Measurements from ENCODE around the gene CDH1.
"Not testable (repeated sequence)": the region's sequence is repeated elsewhere in the genome, so short reads cannot be mapped to it uniquely, and the experiment has no call there.

The CDH1 gene

GRCh38 chr16:68790944-68791343 is 53.9 kb downstream of the CDH1 start:
- no peak for DNase-seq

DNA sequence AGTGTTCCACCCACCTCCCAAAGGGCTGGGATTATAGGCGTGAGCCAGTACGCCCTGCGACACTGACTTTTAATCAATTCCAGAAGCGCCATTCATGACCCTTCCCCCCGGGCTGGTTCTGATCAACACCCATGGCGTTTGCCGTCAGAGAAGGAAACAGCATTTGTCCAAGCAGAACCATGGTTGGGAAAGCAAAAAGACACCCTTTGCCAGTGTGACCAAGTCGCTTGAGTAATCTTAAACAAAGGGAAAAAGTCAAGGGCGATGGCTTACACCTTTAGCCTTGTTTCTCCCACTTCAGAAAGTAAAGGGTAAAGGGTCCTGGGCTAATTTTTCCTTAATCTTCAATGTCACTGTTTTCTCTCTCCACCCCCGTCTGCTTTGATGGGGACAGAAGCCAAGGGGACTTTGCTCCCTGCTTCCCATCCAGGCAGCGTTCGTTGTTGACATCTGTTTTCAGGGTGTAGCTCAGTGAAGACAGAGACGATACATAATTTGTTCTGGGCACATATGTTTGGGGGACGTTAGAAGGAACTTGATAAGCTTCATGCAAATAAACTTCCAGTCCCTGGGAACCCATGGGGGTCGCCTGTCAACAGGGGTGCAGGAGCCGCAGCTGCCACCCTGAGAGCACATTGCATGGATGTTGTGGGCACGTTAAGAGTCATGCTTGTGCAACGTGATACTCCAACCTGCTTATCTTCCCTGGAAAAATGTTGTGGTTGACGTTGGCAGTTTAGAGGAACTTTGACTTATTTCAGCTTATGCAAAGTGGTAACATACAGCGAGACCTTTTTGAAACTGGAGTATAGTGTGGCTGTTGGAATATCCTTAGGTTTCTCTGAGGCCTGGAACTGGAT is 55.6 kb downstream of the CDH1 start:
- no peak for DNase-seq

DNA sequence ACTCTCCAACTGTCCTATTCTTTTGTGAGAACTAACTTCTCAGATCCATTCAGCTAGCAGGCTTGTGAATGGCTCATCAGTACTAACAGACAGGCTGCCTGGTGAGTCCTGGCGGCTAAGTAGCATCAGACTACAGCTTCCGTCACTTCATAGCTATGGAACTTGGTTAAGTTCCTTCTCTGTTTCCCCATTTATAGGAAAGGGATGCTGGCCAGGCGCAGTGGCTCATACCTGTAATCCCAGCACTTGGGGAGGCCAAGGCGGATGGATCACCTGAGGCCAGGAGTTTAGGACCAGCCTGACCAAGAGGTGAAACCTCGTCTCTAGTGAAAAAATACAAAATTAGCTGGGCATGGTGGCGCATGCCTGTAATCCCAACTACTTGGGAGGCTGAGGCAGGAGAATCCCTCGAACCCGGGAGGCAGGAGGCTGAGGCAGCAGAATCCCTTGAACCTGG is 56.3 kb downstream of the CDH1 start:
- no peak for DNase-seq

DNA sequence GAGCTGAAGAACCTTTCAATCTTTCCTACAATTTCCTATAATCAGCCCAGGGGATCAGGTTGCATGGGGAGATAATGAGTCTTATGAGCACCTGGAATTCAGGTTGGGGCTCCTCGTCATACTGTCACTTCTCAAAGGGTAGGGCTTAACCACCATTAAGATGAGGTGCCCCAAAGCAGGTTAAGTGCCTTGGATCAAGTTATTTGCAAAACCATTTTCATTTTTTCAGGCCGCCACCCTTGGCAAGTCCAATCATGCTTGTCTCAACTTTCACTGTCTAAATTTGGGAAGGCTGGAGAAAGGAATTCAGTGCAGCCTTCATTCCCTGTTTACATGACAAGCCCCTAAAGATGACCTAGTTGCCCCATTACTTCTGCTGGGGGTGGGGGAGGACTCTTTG is 61.3 kb downstream of the CDH1 start:
- no peak for DNase-seq

- DNase-seq: peak; percentile 30
Observed at GRCh38 chr16:68800257-68800875, 63.3 kb downstream of the CDH1 start.

- DNase-seq: no peak
Observed at GRCh38 chr16:68802190-68802589, 65.1 kb downstream of the CDH1 start.

- no peak for DNase-seq
Observed at GRCh38 chr16:68806422-68806821, 69.3 kb downstream of the CDH1 start.

DNA sequence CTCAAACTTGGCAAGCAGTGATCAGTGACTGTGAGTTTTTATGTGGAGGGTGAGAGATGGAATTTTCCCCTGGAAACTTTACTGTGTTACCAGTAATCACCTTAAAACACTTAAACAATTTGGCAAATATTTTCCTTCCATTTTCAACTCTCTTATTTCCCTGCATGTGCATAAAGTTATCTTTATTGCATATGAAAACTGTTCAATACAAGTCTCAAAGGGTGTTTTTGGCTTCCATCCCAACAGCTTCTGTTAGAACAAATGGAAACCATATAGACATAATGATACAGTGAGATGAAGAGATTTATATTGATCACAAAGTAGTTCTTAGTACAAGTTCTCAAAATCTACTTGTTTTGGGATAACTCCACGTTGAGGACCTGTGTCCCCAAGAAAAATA is 69.9 kb downstream of the CDH1 start:
- no peak for DNase-seq

GRCh38 chr16:68814516-68814915 is 77.4 kb downstream of the CDH1 start:
- no peak for DNase-seq

GRCh38 chr16:68823401-68824135 is 86.5 kb downstream of the CDH1 start:
- DNase-seq: no peak

- no peak for DNase-seq
Observed at GRCh38 chr16:68825427-68825826, 88.3 kb downstream of the CDH1 start.

- DNase-seq: no peak
Observed at GRCh38 chr16:68826652-68827051, 89.6 kb downstream of the CDH1 start.

DNA sequence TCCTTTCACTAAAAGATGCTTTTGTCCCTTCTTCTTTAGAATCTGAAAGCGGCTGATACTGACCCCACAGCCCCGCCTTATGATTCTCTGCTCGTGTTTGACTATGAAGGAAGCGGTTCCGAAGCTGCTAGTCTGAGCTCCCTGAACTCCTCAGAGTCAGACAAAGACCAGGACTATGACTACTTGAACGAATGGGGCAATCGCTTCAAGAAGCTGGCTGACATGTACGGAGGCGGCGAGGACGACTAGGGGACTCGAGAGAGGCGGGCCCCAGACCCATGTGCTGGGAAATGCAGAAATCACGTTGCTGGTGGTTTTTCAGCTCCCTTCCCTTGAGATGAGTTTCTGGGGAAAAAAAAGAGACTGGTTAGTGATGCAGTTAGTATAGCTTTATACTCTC is 96.2 kb downstream of the CDH1 start:
- no peak for DNase-seq

DNA sequence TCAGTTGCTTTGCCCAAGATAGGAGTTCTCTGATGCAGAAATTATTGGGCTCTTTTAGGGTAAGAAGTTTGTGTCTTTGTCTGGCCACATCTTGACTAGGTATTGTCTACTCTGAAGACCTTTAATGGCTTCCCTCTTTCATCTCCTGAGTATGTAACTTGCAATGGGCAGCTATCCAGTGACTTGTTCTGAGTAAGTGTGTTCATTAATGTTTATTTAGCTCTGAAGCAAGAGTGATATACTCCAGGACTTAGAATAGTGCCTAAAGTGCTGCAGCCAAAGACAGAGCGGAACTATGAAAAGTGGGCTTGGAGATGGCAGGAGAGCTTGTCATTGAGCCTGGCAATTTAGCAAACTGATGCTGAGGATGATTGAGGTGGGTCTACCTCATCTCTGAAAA is 97.5 kb downstream of the CDH1 start:
- DNase-seq: no peak

- no peak for DNase-seq
Observed at GRCh38 chr16:68835970-68836369, 98.9 kb downstream of the CDH1 start.

- DNase-seq: no peak
Observed at GRCh38 chr16:68839831-68840230, 102.7 kb downstream of the CDH1 start.

GRCh38 chr16:68842964-68843481 is 105.9 kb downstream of the CDH1 start:
- DNase-seq: not testable (repeated sequence)

- DNase-seq: peak; percentile 11
Observed at GRCh38 chr16:68843482-68844210, 106.6 kb downstream of the CDH1 start, which contains the start of gene TANGO6. Gene TANGO6 (plus strand): TSS chr16:68843531. CDS start chr16:68843618, 87 bp downstream.

DNA sequence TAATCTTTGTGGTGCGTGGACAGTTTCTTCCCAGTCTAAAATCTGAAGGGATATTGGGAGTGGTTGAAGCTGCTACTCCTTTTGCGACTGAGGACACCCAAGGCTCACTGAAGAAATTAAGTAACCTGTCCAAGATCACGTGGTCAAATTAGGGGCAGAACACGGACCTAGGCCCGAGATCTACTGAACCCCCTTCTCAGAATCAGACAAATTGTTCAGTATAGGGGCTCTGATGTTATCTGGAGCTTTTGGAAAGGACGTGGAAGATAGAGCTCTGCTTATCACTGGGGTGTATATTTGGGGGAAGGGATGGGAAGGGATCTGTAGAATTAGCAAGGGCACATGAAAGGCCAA is 107.1 kb downstream of the CDH1 start:
- DNase-seq: no peak

GRCh38 chr16:68848786-68849185 is 111.7 kb downstream of the CDH1 start:
- no peak for DNase-seq

GRCh38 chr16:68850481-68850880 is 113.4 kb downstream of the CDH1 start:
- no peak for DNase-seq

GRCh38 chr16:68851601-68852000 is 114.5 kb downstream of the CDH1 start:
- DNase-seq: no peak

GRCh38 chr16:68857479-68857878 is 120.4 kb downstream of the CDH1 start:
- DNase-seq: no peak
